DOHH2 (cell line): ENCODE results near the gene DLG5.

Experiments
- EZH2phosphoT487 ChIP-seq: fragments of 200-600 bp; sonication (generic); IDR thresholded peaks from 2 replicates; pipeline ENCODE4 v1.6.1; 2017; ENCODE audit warnings: borderline replicate concordance, mild to moderate bottlenecking, antibody characterized with exemption, low read length, moderate library complexity, mixed read lengths
- TF ChIP-seq, protein P1 (sequence below): fragments of 200-600 bp; sonication (generic); IDR thresholded peaks from one replicate; pipeline ENCODE4 v1.5.1; 2014; ENCODE audit warnings: antibody characterized with exemption, mild to moderate bottlenecking, low read depth, low read length; ENCODE audit not compliant: poor library complexity, severe bottlenecking

DNA sequence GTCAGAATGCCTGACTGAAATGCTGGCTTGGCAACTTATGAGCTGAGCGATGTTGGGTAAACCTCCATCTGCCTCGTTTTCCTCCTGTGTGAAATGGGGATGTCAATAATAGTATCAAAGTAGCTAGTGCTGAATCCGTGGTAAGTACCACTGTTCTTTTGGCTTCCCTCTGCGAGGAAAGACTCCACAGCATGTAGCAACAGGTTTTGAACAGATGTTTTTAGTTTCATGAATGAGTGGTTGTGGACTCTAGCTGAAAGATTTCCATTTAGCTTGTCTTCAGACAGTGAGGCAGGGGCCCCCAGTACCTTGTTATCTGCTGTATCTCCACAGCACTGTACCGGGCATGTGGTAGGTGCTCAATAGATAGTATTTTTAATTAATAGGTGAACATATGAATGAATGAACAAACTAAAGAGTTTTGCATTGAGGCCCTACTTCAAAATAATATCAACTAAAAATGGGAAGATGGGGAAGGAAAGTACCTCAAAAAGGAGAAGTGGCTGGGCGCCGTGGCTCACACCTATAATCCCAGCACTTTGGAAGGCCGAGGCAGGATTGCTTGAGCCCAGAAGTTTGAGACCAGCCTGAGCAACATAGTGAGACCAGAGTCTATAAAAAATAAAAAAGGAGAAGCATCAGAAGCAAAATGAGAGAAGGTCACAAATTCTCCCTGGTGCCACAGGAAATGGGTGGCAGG, 5.6 kb upstream of the DLG5 start:
- TF ChIP-seq, protein P1, sequence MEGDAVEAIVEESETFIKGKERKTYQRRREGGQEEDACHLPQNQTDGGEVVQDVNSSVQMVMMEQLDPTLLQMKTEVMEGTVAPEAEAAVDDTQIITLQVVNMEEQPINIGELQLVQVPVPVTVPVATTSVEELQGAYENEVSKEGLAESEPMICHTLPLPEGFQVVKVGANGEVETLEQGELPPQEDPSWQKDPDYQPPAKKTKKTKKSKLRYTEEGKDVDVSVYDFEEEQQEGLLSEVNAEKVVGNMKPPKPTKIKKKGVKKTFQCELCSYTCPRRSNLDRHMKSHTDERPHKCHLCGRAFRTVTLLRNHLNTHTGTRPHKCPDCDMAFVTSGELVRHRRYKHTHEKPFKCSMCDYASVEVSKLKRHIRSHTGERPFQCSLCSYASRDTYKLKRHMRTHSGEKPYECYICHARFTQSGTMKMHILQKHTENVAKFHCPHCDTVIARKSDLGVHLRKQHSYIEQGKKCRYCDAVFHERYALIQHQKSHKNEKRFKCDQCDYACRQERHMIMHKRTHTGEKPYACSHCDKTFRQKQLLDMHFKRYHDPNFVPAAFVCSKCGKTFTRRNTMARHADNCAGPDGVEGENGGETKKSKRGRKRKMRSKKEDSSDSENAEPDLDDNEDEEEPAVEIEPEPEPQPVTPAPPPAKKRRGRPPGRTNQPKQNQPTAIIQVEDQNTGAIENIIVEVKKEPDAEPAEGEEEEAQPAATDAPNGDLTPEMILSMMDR: no peak
- no peak for TF ChIP-seq EZH2phosphoT487
